AG08396 (cell line): Measurements from ENCODE around the gene AUTS2.

Source experiments
- DNase-seq: peaks from one replicate; pipeline ENCODE4 v3.0.0; 2012; ENCODE audit warnings: low spot score, mixed read lengths

The AUTS2 gene

GRCh38 chr7:70498232-70498992 is 900.1 kb downstream of the AUTS2 start:
- DNase-seq = no peak

- no peak for DNase-seq
Observed at GRCh38 chr7:70500261-70500660, 902.0 kb downstream of the AUTS2 start.

DNA sequence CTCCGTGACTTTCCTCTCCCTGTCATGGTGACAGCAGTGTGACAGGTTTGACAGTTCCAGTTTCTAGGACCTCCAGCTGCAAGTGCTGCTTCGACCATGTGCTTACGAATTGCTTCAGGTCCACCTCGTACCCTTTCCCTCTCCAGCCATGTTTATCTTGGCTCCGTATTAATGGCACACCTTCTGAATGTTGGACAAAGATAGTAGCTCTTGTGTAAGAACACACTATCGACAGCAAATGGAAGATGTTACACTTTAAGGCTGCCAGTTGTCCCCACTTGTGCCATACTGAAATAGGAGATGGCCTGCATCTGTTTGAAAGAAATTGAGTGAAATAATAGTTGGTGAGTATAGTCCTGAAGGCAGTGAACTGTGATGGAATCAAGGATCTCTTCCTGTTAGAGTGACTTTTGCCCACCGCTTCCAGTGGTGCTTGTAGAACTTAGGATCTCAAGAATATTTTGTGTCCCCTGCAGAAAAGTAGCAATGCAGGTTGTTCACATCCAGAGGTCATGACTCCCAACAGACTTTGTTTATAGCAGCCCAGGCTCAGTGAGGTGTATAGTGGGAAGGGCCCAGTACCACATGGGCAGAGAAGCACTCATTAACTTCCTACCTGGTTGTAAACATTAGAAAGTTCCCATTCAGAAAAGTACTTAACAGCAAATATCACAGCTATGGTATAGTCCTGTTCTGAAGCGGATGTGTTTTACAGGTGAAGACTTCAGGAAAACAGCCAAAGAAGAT is 904.0 kb downstream of the AUTS2 start:
- no peak for DNase-seq

DNA sequence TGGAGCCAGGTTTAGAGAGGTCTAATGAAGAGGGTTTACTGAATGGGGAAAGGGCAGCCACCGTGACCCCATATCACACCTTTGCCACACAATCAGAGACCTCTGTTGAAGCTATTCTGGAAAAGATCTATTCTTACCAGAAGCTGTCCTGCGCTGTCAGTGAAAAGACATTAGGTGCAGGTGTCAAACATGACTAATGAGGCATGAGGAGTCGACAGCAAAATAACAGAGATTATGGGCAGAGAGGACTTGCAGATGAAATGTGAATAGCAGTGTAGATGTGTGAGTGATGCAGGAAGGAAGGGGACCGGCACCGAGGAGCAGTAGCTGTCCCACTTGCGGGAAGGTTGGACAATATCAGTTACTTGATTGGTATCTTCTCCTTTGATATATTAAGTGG is 906.0 kb downstream of the AUTS2 start:
- DNase-seq = no peak

- no peak for DNase-seq
Observed at GRCh38 chr7:70505468-70505867, 907.2 kb downstream of the AUTS2 start.

- no peak for DNase-seq
Observed at GRCh38 chr7:70505886-70506285, 907.6 kb downstream of the AUTS2 start.

GRCh38 chr7:70506434-70506833 is 908.2 kb downstream of the AUTS2 start:
- DNase-seq = no peak

- DNase-seq = no peak
Observed at GRCh38 chr7:70512144-70512543, 913.9 kb downstream of the AUTS2 start.

DNA sequence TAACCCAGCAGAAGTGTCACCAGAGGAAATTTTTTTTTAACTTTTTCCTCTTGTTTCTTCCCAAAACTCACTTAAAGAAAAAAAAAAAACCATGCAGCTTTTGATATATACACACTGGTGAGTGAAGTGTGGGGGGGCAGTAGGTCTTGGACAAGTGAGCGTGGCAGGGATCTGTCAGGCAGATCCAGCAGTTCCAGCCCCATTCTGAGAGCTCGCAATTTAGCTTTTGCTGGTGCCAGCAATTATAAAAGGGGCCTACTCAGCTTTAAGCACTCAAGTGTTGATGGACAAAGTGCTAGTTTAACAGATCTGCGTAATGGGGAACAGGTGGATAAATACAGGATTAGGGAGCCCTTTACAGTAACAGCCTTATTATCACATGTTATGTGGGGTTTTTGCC is 914.5 kb downstream of the AUTS2 start:
- DNase-seq = no peak

DNA sequence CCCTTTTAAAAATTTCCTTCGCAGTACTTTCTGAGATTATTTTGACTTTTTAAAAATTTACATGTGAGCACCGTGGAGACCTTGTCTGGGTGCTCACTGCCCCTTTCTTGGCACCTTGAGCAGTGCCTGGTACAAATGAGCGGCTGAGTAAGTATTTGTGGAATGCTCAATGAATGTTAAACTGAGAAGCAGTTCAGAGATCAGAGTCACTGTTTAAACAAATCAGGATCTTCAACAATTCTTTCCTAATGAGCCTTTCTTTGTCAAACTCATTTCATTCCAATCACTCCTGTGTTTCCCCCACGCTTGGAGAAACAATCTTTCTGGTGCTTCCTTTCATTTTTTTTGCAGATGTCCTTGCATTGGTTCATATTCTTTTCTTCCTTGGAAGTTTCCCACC is 922.3 kb downstream of the AUTS2 start:
- DNase-seq = peak; percentile 18

- no peak for DNase-seq
Observed at GRCh38 chr7:70523249-70523988, 925.1 kb downstream of the AUTS2 start.

GRCh38 chr7:70523989-70524351 is 925.7 kb downstream of the AUTS2 start:
- DNase-seq = no peak

GRCh38 chr7:70525991-70526390 is 927.7 kb downstream of the AUTS2 start:
- DNase-seq = no peak

GRCh38 chr7:70527520-70528115 is 929.3 kb downstream of the AUTS2 start:
- no peak for DNase-seq

GRCh38 chr7:70529436-70529835 is 931.2 kb downstream of the AUTS2 start:
- DNase-seq = no peak

GRCh38 chr7:70529914-70530585 is 931.8 kb downstream of the AUTS2 start:
- no peak for DNase-seq

DNA sequence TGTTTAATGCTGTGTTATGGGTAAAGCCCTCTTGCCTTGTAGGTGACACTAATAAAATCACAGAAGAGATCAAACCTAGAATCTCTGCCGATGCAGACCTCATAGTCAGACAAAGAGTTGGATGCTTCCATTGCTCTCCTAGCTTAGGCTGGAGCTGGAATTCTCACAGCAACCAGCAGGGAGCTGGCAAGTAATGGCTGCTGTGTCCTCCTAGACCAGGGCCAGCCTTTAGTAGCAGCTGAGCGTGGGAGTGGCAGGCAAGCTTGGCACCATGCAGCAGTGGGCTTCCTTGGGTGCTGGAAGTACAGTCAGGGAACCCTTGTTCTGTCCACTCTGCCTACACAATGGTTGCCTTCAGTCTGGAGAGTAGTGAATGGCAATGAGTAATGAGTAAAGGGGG is 935.3 kb downstream of the AUTS2 start:
- no peak for DNase-seq

DNA sequence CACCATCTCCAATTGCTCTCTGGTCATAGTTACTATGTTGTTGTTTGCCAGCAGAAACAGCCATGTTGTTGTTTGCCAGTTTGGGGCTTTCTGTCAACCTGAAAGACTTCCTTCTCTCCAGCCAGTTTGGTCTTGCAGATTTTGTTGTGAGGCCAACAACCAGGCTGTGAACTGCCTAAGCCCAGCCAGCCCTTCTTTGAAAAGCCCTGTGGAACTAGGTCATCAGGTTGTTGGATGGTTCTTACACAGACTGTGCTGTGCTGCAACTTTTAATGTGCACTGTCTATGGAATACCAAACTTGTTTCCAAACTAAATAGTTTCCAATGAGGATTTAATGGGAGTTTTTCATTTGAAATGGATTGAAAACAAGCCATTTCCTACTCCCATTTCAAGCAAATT is 940.9 kb downstream of the AUTS2 start:
- no peak for DNase-seq

GRCh38 chr7:70539617-70540016 is 941.3 kb downstream of the AUTS2 start:
- no peak for DNase-seq

DNA sequence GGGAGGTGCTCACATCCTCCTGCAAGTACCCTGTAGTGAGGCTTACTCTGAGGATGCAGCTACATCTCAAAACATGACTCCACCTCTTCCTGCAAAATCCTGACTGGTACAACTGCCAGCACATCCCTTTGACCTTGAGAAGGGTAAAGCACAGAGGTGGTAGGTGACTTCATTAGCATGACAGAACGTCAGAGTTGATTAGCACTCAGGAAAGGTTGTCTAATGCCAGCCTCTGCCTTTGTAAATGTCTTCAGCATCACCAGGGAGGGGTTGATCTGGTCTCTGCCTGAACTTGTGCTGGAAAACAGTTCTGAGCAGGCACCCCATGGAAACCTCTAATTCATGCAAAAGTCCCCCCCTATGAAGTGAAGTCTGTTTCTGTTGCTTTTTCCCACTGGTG is 942.4 kb downstream of the AUTS2 start:
- no peak for DNase-seq

DNA sequence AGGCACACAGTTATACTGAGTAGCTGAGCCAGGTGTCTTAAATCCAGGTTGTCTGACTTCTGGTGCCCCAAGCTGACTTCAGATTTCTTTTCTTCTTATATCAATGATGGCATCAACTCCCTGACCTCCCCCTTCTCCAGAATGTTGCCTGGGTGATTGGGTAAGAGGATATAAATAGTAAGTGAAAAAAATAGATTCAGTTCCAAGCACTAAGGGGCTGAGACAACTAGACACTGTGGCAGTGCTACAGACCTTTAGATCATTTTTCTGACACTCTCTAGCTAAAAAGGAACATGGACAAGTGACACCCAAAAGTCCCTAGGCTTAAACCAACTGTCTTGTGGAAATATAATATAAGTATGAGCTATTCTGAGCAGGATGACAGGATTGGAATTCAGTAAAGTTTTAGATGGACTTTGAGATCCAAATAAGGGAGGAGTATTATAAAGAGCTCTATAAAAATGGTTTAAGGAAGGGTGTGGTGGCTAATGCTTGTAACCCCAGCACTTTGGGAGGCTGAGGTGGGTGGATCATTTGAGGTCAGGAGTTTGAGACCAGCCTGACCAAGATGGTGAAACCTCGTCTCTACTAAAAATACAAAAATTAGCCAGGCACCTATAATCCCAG is 944.6 kb downstream of the AUTS2 start:
- DNase-seq = no peak

DNA sequence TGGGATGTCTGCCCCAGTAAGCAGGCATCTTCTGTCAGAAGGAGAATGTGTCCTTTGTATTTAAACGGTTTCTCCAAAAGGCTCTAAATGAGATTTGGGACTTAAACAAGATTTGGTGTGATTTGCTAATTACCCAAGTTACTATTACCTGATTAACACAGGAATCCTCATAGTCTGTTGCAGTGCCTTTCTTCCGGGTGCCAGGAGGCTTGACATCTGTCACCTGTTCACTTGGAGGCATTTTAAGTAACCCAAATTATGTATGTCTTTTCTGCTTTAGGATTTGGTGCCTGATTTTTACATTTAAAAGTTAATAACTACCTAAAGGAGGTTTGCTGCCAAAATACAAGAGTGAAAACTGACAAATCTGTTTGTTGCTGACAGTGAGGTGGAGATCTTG is 945.7 kb downstream of the AUTS2 start:
- DNase-seq = no peak
